Measurements from ENCODE around the gene XPO6.

GRCh38 chr16:28260193-28260592, 48.4 kb upstream of the XPO6 start:
- TF ChIP-seq, protein P1, sequence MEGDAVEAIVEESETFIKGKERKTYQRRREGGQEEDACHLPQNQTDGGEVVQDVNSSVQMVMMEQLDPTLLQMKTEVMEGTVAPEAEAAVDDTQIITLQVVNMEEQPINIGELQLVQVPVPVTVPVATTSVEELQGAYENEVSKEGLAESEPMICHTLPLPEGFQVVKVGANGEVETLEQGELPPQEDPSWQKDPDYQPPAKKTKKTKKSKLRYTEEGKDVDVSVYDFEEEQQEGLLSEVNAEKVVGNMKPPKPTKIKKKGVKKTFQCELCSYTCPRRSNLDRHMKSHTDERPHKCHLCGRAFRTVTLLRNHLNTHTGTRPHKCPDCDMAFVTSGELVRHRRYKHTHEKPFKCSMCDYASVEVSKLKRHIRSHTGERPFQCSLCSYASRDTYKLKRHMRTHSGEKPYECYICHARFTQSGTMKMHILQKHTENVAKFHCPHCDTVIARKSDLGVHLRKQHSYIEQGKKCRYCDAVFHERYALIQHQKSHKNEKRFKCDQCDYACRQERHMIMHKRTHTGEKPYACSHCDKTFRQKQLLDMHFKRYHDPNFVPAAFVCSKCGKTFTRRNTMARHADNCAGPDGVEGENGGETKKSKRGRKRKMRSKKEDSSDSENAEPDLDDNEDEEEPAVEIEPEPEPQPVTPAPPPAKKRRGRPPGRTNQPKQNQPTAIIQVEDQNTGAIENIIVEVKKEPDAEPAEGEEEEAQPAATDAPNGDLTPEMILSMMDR (CRISPR knock-in tag; IDR thresholded peaks at IDR 0.05), result no peak
- TF ChIP-seq CCDC6 (CRISPR knock-in tag; IDR thresholded peaks at IDR 0.05) (no peak), SP4 (CRISPR knock-in tag; IDR thresholded peaks at IDR 0.05) (no peak), FLYWCH1 (CRISPR knock-in tag; IDR thresholded peaks at IDR 0.05) (no peak), AFF4 (CRISPR knock-in tag; IDR thresholded peaks at IDR 0.05) (no peak), RBFOX2 (IDR thresholded peaks at IDR 0.05; ENCODE audit: low read depth, low read length) (no peak), ETS1 (CRISPR knock-in tag; IDR thresholded peaks at IDR 0.05) (no peak), ZFP1 (CRISPR knock-in tag; IDR thresholded peaks at IDR 0.05) (no peak), CENPX (CRISPR knock-in tag; IDR thresholded peaks at IDR 0.05) (no peak), ZNF564 (CRISPR knock-in tag; IDR thresholded peaks at IDR 0.05) (no peak), SMARCC2 (IDR thresholded peaks at IDR 0.05) (no peak)
